Progenitor cell of endocrine pancreas (in vitro differentiated cells): ENCODE measurements around the gene ANKRD22. TPM values are rescaled to one million over a fixed set of nuclear protein-coding genes. Genes with fewer than 3 reads are reported as not detected.
"Not testable (repeated sequence)": the region's sequence is repeated elsewhere in the genome, so short reads cannot be mapped to it uniquely, and the experiment has no call there.

Source experiments
- DNase-seq: peaks from one replicate; pipeline ENCODE4 v3.0.0; 2021; ENCODE audit warnings: low spot score; ENCODE audit not compliant: unreplicated experiment
- H3K27ac Mint-ChIP-seq: 2 replicates; pipeline ENCODE4 v1.8.0; 2021; ENCODE audit warnings: mild to moderate bottlenecking, moderate library complexity, mixed read lengths
- H3K27me3 Mint-ChIP-seq: 2 replicates; pipeline ENCODE4 v1.8.0; 2021; ENCODE audit warnings: mixed read lengths
- H3K36me3 Mint-ChIP-seq: 2 replicates; pipeline ENCODE4 v1.8.0; 2022; ENCODE audit warnings: mixed read lengths; ENCODE audit not compliant: insufficient read depth
- H3K4me1 Mint-ChIP-seq: 2 replicates; pipeline ENCODE4 v1.8.0; 2021; ENCODE audit warnings: low read depth, mixed read lengths
- H3K4me3 Mint-ChIP-seq: 2 replicates; pipeline ENCODE4 v1.8.0; 2021; ENCODE audit warnings: low read depth, mild to moderate bottlenecking, moderate library complexity, mixed read lengths
- H3K9me3 Mint-ChIP-seq: 2 replicates; pipeline ENCODE4 v1.8.0; 2021; ENCODE audit warnings: low read depth, mixed read lengths
- total RNA-seq: library from RNA; stranded (reverse); gene quantifications from 2 replicates; pipeline ENCODE4 v1.2.1, GENCODE V29; 2021
- TF ChIP-seq, protein P1 (sequence below): fragments of 200-600 bp; sonication (generic); IDR thresholded peaks from one replicate; pipeline ENCODE4 v1.5.0; 2021; ENCODE audit warnings: antibody characterized with exemption, mild to moderate bottlenecking; ENCODE audit not compliant: unreplicated experiment

The ANKRD22 gene
- total RNA-seq, 1 donor from 2014 or later = not detected

- Mint-ChIP-seq H3K4me1 (no peaks in the 10 kb centered on the region), H3K27ac (no peak overlapping the region), H3K27me3 (peaks cover 20% of the 10 kb centered on the region), H3K9me3 (no peaks in the 10 kb centered on the region), H3K36me3 (no peaks in the 10 kb centered on the region), H3K4me3 (no peak overlapping the region)
- TF ChIP-seq, protein P1, sequence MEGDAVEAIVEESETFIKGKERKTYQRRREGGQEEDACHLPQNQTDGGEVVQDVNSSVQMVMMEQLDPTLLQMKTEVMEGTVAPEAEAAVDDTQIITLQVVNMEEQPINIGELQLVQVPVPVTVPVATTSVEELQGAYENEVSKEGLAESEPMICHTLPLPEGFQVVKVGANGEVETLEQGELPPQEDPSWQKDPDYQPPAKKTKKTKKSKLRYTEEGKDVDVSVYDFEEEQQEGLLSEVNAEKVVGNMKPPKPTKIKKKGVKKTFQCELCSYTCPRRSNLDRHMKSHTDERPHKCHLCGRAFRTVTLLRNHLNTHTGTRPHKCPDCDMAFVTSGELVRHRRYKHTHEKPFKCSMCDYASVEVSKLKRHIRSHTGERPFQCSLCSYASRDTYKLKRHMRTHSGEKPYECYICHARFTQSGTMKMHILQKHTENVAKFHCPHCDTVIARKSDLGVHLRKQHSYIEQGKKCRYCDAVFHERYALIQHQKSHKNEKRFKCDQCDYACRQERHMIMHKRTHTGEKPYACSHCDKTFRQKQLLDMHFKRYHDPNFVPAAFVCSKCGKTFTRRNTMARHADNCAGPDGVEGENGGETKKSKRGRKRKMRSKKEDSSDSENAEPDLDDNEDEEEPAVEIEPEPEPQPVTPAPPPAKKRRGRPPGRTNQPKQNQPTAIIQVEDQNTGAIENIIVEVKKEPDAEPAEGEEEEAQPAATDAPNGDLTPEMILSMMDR = no peak
- DNase-seq = no peak
Observed at GRCh38 chr10:88841316-88842111, 10.1 kb downstream of the ANKRD22 start.

DNA sequence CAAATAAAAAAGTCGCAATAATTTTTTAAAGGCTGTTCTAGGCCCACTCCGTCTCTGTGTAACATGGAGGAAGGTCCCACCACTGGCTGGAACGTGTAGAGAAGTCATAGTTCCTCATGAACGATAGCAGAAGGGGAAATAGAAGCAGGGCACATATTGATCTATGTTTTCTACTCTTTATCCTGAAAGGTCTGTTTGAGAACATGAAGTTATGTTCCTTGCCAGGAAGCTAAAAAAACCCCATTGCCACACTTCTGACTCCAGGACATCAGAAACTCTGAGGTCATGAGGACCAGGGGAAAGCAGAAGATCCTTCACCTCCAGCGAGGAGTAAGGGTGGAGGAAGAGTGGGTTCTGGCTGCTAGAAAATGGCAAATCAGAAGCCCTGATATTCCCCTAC lies 10.8 kb downstream of the ANKRD22 start:
- Mint-ChIP-seq H3K36me3 (no peaks in the 10 kb centered on the region), H3K9me3 (no peaks in the 10 kb centered on the region), H3K4me3 (no peak overlapping the region), H3K27ac (no peak overlapping the region), H3K4me1 (no peaks in the 10 kb centered on the region), H3K27me3 (peaks cover 20% of the 10 kb centered on the region)
- TF ChIP-seq, protein P1 = no peak
- DNase-seq = no peak

DNA sequence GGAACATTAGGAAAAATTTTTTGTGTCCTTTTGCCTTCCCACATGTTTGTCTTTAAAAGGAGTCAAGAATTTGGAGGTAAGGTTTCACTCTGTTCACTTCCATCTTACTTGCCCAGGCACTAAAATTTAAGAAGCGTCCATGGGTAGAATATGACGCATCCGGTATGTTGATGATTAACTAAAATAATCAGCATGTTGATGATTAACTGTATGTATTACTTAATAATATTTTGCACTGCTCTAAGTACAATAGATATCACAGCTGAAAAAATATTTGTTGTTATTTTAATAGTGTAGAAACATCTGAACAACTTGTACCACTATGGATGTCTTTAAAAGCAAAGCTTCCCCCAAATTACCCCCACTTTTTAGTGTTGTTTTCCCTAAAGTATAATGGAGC lies 11.5 kb downstream of the ANKRD22 start:
- TF ChIP-seq, protein P1 = no peak
- Mint-ChIP-seq H3K36me3 (no peaks in the 10 kb centered on the region), H3K9me3 (no peaks in the 10 kb centered on the region)

GRCh38 chr10:88838766-88839350 lies 12.8 kb downstream of the ANKRD22 start:
- peaks cover 13% of the 10 kb centered on the region for H3K27me3 Mint-ChIP-seq
- H3K4me3 Mint-ChIP-seq = no peak overlapping the region
- TF ChIP-seq, protein P1 = no peak
- no peak overlapping the region for H3K27ac Mint-ChIP-seq
- H3K36me3 Mint-ChIP-seq = no peaks in the 10 kb centered on the region
- DNase-seq = no peak
- H3K9me3 Mint-ChIP-seq = no peaks in the 10 kb centered on the region
- no peaks in the 10 kb centered on the region for H3K4me1 Mint-ChIP-seq

More for the DNA sequence above, 11.5 kb downstream of the ANKRD22 start:
- no peak for DNase-seq
- Mint-ChIP-seq H3K27ac (no peak overlapping the region), H3K4me3 (no peak overlapping the region), H3K4me1 (no peaks in the 10 kb centered on the region), H3K27me3 (peaks cover 17% of the 10 kb centered on the region)

GRCh38 chr10:88837632-88838031 lies 14.0 kb downstream of the ANKRD22 start:
- not testable (repeated sequence) for H3K4me1 Mint-ChIP-seq, H3K27ac Mint-ChIP-seq, H3K4me3 Mint-ChIP-seq, H3K9me3 Mint-ChIP-seq, H3K36me3 Mint-ChIP-seq, DNase-seq
- peaks cover 15% of the 10 kb centered on the region for H3K27me3 Mint-ChIP-seq

DNA sequence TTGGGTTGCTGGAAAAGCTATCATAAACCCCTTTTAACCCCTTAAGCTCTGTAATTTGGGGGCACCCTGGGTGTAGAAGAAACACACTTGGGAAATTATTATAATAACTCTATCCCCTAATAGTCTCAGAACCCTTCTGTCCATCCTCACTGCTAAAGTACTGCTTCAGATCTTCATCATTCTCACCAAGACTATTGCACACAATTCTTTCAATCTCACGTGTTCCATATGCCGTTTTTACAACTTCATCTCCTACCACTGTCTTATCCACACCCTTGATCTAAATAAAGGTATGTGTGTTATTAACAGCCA lies 15.8 kb downstream of the ANKRD22 start:
- Mint-ChIP-seq H3K27ac (no peak overlapping the region), H3K4me1 (no peaks in the 10 kb centered on the region), H3K4me3 (no peak overlapping the region), H3K9me3 (no peaks in the 10 kb centered on the region), H3K36me3 (no peaks in the 10 kb centered on the region), H3K27me3 (peaks cover 22% of the 10 kb centered on the region)
- no peak for DNase-seq
- TF ChIP-seq, protein P1 = no peak
